Measurements from ENCODE around the gene BNIP5.

Gene BNIP5

GRCh38 chr6:36314221-36315014 is 22.3 kb downstream of the BNIP5 start:
- no peak overlapping the region for H3K4me3 ChIP-seq (ENCODE audit: low read depth, low read length)
- DNase-seq (ENCODE audit: low read depth) = no peak
- TF ChIP-seq, protein P1, sequence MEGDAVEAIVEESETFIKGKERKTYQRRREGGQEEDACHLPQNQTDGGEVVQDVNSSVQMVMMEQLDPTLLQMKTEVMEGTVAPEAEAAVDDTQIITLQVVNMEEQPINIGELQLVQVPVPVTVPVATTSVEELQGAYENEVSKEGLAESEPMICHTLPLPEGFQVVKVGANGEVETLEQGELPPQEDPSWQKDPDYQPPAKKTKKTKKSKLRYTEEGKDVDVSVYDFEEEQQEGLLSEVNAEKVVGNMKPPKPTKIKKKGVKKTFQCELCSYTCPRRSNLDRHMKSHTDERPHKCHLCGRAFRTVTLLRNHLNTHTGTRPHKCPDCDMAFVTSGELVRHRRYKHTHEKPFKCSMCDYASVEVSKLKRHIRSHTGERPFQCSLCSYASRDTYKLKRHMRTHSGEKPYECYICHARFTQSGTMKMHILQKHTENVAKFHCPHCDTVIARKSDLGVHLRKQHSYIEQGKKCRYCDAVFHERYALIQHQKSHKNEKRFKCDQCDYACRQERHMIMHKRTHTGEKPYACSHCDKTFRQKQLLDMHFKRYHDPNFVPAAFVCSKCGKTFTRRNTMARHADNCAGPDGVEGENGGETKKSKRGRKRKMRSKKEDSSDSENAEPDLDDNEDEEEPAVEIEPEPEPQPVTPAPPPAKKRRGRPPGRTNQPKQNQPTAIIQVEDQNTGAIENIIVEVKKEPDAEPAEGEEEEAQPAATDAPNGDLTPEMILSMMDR (IDR thresholded peaks at IDR 0.05; ENCODE audit: low read depth, low read length, missing control alignments) = no peak

- TF ChIP-seq, protein P1 (IDR thresholded peaks at IDR 0.05; ENCODE audit: low read depth, low read length, missing control alignments) = no peak
- no peak overlapping the region for H3K4me3 ChIP-seq (ENCODE audit: low read depth, low read length)
- DNase-seq (ENCODE audit: low read depth) = no peak
These were observed 23.1 kb downstream of the BNIP5 start for GRCh38 chr6:36313649-36313936.

GRCh38 chr6:36312854-36313648 is 23.6 kb downstream of the BNIP5 start:
- TF ChIP-seq, protein P1 (IDR thresholded peaks at IDR 0.05; ENCODE audit: low read depth, low read length, missing control alignments) = no peak
- no peak overlapping the region for H3K4me3 ChIP-seq (ENCODE audit: low read depth, low read length)
- peak; percentile 21 for DNase-seq (ENCODE audit: low read depth)

GRCh38 chr6:36309900-36310299 is 26.8 kb downstream of the BNIP5 start:
- no peak overlapping the region for H3K4me3 ChIP-seq (ENCODE audit: low read depth, low read length)
- TF ChIP-seq, protein P1 (IDR thresholded peaks at IDR 0.05; ENCODE audit: low read depth, low read length, missing control alignments) = no peak
- DNase-seq (ENCODE audit: low read depth) = no peak

DNA sequence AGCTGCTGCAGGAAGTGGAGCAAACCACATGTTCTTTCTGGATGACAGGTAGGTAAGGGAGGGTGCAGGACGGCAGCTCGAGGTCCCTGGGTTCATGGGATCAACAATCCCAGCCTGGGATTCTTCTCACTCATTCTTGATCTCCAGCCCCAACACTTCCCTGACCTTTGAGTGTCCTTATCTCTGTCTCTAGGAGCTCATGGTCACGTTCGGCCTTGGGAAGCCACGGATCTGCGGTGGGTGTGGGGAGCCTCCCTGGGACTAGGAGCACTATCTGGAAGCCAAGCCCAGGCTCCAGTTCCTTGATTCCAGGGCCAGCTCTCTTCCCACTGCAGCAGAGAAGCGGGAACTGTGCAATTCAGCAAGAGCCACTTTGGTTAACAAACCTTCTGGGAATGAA is 27.5 kb downstream of the BNIP5 start:
- TF ChIP-seq, protein P1 (IDR thresholded peaks at IDR 0.05; ENCODE audit: low read depth, low read length, missing control alignments) = no peak
- DNase-seq (ENCODE audit: low read depth) = no peak
- no peak overlapping the region for H3K4me3 ChIP-seq (ENCODE audit: low read depth, low read length)

- no peak for DNase-seq (ENCODE audit: low read depth)
- no peak overlapping the region for H3K4me3 ChIP-seq (ENCODE audit: low read depth, low read length)
- TF ChIP-seq, protein P1 (IDR thresholded peaks at IDR 0.05; ENCODE audit: low read depth, low read length, missing control alignments) = no peak
These were observed 28.2 kb downstream of the BNIP5 start for GRCh38 chr6:36308514-36308913.
